CD4-positive, alpha-beta T cell treated with Interleukin-4 for 4 hours (primary cell): ENCODE data around the gene ECM2.

Experiments
- DNase-seq: peaks from one replicate; pipeline ENCODE4 v3.0.0-alpha.2; 2020

ECM2 gene

DNA sequence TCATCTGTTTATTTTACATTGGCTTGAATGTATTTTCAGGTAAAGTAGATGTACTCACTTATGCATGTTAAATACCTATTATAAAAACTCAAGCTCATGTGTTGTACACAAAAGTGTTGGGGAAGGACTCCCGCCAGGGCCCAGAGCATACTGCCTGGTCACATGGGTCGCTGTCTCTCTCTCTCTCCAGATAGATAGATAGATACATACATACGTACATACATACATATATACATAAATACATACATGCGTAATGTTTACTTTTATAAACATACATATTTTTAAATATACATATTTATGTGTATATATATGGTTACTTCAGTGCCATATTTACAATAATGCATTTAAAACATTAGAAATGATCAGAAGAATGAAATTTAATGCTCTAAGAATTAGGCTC lies 78.2 kb downstream of the ECM2 start:
- DNase-seq: no peak

DNA sequence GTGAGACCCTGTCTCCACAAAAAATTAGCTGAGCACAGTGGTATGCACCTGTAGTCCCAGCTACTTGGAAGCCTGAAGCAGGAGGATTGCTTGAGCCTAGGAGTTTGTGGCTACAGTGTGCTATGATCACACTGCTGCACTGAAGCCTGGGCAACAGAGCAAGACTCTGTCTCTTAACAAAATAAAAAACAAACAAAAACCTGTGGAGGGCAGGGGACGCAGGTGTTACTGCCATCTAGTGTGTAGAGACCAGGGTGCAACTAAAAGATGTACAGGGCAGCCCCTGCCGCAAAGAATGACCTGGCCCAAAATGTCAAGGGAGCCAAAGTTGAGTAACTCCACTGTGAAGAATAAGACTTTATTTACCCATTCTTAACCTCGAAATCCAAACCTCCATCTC lies 80.6 kb downstream of the ECM2 start:
- no peak for DNase-seq

DNA sequence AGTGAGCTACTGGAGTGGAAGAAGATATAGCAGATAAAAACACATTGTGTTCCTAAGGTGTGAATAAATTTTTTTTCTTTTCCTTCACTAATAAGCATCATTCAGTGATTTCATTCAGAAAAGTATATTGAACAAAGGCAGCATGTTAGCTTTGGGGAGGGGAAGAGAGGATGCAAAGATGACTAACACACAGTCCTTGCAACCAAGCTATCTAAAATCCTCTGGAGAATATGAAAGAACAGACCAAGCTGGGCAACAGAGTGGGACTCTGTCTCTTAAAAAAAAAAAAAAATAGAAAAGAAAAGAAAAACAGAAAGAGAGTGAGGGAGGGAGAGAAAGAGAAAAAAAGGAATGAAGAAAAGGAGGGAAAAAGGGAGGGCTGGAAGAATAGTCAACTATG lies 89.3 kb downstream of the ECM2 start:
- no peak for DNase-seq
